NCI-H510A treated with DMSO at 0.1 percent for 48 hours (cell line): ENCODE measurements around the gene SIPA1L3.
A peak's percentile ranks its signal among the peaks of the same experiment; 100 is the strongest.

Source experiments
- DNase-seq: peaks from one replicate; lab custom pipeline; 2025; lab: John Stamatoyannopoulos, UW

SIPA1L3 gene

DNA sequence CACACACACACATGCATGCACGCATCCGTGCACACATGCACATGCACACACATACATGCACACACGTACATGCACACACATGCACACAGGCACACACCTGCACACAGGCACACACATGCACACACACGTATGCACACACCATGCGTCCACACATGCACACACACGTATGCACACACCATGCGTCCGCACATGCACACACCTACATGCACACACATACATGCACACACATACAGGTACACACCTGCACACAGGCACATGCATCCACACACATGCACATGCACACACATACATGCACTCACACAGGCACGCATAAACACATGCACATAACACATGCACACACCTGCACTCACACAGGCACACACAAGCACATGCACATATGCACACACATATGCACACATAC is 204.9 kb downstream of the SIPA1L3 start:
- DNase-seq: no peak

DNA sequence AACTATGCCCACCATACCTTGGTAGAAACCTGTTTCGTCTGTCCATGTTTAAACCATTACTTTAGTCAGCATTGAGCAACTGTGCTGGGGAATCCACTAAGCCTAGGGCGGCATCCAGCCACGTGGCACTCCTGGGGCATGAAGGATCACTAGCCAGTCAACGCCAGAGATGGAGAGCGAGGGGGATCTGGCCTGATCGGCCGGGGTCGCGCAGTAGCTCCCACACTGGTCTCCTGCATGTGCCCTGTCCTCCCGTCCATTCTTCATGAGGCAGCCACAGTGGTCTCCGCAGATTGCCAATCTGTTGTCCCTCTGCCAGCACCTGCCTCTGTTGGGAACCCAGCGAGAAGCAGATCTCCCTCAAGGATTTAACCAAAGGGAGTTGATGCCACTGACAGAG is 207.6 kb downstream of the SIPA1L3 start:
- no peak for DNase-seq

DNA sequence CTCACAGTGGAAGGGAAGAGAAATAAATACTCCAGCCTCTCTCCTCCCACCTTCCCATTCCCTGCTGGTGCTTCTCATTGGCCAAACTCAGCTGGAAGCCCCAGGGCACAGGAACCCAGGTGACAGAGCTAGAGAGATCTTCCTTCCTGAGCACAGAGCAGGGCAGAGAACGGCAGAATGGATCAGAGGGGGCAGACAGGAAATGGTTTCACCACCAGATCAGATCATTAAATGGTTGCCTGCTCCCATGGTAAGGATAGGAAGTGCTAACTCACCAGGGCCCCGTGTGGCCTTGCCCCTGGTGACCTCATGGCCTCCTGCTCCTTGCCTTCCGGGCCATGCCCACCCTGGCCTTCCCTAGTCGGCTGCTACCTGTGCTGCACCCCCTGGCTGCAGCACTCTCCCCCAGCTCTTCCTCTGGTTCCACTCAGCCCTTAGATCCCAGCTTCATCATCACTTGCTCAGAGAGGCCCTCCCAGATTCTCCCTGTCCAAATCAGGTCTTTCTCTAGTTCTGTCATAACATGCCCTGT is 208.3 kb downstream of the SIPA1L3 start:
- no peak for DNase-seq

DNA sequence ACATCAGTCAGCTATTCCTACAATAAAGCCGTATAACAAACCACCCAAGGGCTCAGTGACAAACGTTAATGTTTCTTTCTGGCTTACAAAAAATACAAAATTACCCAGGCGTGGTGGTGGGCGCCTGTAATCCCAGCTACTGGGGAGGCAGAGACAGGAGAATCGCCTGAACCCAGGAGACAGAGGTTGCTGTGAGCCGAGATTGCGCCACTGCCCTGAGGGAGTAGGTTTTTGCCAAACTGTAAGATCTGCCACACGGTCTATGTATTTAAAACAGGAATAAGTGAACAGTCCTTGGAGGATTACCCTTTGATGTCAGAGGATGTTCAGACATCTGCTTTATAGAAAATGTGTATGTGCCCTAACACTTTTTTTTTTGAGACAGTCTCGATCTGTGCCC is 211.2 kb downstream of the SIPA1L3 start:
- DNase-seq: no peak

DNA sequence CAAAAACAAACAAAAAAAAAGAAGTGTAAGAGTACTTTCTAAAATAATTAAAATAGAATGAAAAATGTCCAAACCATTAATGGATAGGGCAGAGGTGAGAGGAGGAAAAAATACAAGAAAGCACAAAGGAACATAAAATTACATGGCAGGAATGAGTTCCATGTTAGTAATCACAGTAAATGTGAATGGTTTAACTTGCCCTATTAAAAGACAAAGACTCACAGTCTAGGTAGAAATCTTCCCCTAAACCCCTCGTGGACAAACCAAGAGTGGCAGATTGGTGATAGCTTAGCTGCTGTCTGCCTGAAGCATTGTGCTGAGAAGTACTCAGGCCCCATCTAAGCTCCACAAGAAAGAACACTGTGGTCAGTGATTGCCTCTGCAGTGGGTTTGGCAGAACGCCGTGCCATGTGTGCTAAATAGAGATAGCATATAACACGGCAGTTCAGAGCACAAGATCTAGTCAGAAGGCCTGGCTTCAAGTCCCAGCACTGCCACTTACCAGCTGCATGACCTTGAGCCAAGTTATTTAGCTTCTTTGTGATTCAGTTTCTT is 213.5 kb downstream of the SIPA1L3 start:
- no peak for DNase-seq

GRCh38 chr19:38122402-38123093 is 215.5 kb downstream of the SIPA1L3 start:
- no peak for DNase-seq

DNA sequence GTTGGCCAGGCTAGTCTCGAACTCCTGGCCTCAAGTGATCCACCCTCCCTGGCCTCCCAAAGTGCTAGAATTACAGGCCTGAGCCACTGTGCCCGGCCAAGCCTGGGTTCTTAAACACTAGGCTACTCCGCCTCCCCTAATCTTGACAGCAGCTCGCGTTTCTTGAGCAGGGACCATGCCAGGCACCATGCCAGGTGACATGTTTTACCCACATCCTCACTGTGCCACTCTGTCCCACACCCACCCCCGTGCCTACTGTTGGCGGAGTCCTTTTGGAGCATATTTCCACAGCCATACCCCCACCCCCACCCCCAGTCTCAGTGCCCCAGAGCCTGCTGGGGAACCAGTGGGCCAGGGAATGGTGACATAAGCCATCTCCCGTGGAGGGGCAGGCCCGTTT is 218.2 kb downstream of the SIPA1L3 start:
- no peak for DNase-seq

GRCh38 chr19:38130399-38130798 is 223.4 kb downstream of the SIPA1L3 start:
- DNase-seq: no peak

GRCh38 chr19:38132781-38133180 is 225.8 kb downstream of the SIPA1L3 start:
- no peak for DNase-seq

- no peak for DNase-seq
Measured at GRCh38 chr19:38133319-38133718, 226.3 kb downstream of the SIPA1L3 start.

GRCh38 chr19:38134540-38135149 is 227.6 kb downstream of the SIPA1L3 start:
- DNase-seq: no peak

GRCh38 chr19:38135150-38135998 is 228.4 kb downstream of the SIPA1L3 start:
- no peak for DNase-seq

- peak; percentile 28 for DNase-seq
Measured at GRCh38 chr19:38139122-38139521, 232.1 kb downstream of the SIPA1L3 start.

DNA sequence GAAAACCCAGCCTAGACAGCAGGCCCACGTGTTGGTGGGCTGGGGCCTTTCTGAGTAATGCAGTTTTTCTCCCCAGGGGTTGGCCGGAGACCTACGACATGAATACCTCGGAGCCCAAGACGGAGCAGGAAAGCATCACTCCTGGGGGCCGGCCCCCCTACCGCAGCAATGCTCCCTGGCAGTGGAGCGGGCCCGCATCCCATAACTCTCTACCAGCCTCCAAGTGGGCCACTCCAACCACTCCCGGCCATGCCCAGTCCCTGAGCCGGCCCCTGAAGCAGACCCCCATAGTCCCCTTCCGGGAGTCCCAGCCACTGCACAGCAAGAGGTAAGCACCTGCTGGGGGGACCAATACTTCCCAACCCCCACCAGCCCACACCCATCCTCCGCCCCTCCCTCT is 234.1 kb downstream of the SIPA1L3 start:
- no peak for DNase-seq

DNA sequence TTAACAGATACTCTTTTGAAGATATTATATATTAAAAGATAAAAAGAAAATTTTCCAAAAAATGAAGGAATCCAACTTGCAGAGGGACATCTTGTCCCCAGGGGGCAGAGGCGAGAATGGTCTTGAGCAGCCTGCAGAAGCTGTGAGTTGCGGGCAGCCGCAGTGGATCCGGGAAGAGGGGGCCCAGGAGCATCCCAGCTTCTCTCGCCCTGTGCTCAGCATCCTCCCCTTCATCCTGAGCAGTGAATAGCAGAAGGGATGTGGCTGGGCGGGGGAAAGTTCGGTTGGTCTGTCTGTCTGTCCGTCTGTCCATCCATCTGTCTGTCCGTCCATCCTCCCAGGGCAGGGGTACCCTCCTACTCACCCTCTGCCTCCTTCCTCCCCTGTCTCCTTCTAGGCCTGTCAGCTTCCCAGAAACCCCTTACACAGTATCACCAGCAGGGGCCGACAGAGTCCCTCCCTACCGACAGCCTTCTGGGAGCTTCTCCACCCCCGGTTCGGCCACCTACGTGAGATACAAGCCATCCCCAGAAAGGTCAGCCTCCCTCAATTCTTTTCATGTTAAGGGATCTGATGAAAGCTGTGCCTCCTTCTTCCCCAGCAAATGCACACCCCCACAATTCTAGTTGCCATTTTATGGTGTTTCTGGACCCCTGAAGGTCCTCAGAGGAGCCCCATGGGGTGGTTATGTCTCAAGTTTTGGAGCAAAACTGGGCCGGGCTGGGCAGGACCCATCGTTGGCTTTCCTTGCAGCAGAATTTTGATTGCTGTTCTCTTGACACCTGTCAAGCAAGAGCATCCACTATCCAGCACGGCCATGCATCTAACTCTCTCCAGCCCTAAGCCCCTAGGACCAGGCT is 235.4 kb downstream of the SIPA1L3 start:
- peak; percentile 54 for DNase-seq

DNA sequence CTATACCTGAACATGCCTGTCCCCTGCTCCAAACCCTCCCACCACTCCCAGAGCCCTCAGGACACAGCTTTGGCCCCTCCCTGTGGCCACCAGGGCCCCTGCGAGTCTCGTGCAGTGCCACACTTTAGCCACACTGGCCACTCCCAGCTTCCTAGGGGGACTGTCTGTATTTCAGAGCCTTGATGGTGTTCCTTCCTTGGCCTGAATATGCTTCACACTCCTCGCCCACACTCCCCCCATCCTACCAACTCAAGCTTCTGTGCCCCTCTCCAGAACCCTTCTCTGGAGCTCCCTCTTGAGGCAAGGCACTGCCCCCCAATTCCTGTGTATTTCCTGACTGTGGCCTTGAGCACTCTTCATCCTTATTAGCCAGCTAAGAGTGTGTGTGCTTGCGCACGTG is 236.8 kb downstream of the SIPA1L3 start:
- no peak for DNase-seq

DNA sequence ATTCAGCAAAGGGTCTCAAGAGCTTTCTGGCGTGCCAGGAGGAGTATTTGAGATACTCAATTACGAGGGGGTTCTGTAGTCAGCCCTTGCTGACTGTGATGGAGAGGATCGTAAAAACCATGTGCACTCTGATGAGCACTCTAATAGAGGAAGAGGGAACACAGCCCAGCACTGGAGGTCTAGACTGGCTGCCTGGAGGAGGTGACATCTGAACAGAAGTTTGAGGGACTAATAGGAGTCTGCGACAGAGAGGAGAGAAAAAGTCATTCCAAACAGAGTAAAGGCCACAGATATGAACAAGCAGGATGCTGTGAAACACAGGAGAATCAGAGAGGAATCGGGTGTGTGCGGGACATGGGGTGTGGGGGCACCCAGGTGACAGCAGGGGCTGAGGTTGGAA is 237.7 kb downstream of the SIPA1L3 start:
- DNase-seq: no peak

DNA sequence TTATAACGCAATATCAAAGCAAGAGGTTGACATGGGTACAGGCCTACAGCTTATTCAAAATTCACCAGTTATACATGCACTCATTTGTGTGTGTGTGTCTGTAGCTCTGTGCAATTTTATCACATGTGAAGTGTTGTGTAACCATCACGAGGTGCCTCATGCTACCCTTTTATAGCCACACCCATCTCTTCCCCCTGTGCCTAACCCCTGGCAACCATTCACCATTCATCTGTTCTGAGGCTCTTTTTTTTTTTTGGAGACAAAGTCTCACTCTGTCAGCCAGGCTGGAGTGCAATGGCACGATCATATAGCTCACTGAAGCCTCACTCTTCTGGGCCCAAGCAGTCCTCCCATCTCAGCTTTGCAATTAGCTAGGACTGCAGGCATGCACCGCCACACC is 238.6 kb downstream of the SIPA1L3 start:
- DNase-seq: no peak

- DNase-seq: no peak
Measured at GRCh38 chr19:38148337-38148736, 241.3 kb downstream of the SIPA1L3 start.

DNA sequence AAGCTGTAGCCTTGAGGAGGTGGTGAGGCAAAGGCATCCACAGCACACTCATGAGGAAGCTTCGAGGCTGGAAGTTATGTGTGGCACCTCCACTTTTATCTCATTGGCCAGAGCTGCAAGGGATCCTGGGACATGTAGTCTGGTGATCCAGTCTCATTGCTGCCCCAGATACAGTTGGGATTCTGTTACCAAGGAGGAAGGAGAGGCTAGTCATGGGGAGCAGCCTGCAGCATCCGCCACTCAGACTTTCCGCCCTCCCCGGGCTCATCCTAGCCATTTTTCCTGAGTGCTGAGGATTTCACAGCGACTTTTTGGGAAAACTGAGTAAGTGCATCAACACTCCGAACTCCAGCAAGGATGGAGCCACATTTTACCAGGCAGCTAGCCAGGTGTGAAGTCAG is 242.7 kb downstream of the SIPA1L3 start:
- DNase-seq: no peak

GRCh38 chr19:38151242-38151641 is 244.2 kb downstream of the SIPA1L3 start:
- DNase-seq: no peak
